Frontal cortex (tissue), 4 donors: ENCODE results near the gene TBC1D8B. TPM values are rescaled to one million over a fixed set of nuclear protein-coding genes. Genes with fewer than 3 reads are reported as not detected.

Experiments used
- DNase-seq, 2 donors: peaks; one replicate each; pipeline ENCODE4 v3.0.0; 2012; ENCODE audit warnings: low spot score in 2 of 2
- FAIRE-seq: peaks from 2 replicates; lab custom pipeline; 2012; peaks lifted over from hg19 to GRCh38; lab: Jason Lieb, UNC
- total RNA-seq: library from RNA; depleted of rRNA; stranded (reverse); fragments of >200 nt; gene quantifications from one replicate; pipeline ENCODE4 v1.2.3, GENCODE V29; 2014
- donor health status: control.
- donor health status: control.
- donor health status: control.

The TBC1D8B gene
- total RNA-seq, 1 donor from 2014 or later, result 0.41 TPM

DNA sequence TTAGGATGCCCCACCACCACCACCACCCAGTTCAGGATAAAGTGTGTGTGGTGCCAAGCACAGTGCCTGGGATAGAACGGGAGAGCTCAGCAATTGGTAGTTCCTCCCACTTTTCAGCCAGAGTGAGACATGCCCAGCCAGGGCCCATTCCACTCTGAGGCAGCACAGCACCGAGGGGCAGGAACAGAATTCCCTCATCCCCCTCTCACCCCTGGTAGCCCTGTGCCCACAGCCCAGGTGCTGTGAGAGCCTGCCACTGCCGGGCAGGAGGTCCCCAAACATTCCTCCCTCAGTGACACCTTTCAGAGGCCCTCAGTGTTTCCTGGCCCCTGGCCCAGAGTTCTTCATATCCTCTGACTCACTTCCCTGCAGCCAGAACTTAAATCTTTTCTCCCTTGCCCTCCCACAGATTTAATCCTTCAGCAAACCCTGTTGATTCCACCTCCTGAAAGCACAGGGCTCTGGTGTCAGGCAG, 92.5 kb downstream of the TBC1D8B start:
- FAIRE-seq (no peak), DNase-seq (no peak)

DNA sequence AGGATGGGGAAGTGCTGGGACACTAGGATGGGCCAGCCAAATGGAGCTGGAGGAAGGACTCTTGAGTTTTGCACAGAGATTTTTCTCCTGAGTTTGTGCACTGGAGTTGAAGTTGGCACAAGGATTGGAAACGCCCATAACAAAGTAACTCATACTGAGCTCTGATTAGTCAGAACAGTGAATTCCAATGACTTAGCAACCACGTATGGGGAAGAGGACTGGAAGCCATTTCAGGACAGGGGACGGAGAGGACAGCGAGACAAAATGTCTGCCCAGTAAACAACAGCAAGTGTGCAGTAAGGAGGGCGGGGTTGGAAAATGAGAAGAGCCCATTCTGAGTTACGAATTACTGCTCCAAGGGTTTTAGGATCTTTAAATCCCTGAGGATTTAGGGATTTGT, 94.8 kb downstream of the TBC1D8B start:
- no peak for DNase-seq
- no peak for FAIRE-seq

DNA sequence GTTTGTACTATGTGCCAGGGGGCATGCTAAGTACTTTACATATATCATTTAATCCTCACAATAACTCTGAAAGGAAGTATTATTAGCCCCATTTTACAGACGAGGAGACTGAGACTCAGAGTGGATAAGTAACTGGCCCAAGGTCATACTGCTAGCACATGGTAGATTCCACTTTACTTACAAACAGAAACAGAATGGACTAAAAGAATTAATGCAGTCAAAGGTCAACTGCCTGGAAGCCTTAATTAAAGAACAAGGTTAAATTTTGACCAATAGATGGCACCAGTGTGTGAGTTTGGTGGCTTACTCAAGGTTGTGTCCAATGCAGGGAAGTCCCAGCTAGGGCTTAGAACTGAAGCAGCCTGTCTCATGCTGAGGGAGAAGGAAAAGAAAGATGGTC, 96.0 kb downstream of the TBC1D8B start:
- no peak for FAIRE-seq

DNA sequence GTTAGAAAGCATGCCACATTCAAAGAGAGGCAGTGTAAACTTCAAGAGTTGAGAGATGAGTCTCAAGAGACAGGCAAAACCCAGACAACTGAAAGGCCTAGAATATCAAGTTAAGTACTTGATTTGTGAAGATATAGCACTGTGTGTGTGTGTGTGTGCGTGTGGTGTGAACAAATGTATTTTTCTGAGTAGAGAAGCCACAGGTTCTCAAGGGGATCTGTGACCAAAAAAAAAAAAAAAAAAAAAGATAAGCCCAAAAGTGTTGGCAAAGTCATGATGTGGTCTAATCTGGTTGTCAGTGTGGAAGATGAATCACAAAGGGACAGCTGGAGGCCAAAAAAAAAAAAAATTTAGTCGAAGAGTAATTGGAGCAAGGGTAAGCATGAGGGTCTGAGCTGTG, 96.8 kb downstream of the TBC1D8B start:
- DNase-seq (no peak), FAIRE-seq (no peak)

More for the DNA sequence above, 96.0 kb downstream of the TBC1D8B start:
- peak in 1 of 2 donors; percentile 4 for DNase-seq

DNA sequence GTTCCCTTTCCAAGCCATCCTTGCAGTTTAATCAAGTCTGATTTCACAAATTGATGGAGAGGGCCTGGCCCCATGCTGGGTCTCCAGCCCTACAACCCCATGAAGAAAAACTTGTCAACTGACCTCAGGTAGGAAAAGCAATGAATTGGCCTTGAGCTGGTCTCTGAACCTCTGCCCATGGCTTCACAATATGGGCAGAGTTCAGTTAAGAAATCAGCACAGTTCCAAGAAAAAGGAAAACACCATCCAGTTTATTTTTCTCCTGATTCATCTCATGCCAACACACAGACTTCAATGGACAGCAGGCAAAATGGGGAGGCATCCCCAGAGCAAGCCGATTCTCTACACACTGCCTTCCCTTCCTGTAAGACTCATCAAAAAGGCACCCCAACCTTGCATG, 97.4 kb downstream of the TBC1D8B start:
- no peak for FAIRE-seq
- no peak for DNase-seq

DNA sequence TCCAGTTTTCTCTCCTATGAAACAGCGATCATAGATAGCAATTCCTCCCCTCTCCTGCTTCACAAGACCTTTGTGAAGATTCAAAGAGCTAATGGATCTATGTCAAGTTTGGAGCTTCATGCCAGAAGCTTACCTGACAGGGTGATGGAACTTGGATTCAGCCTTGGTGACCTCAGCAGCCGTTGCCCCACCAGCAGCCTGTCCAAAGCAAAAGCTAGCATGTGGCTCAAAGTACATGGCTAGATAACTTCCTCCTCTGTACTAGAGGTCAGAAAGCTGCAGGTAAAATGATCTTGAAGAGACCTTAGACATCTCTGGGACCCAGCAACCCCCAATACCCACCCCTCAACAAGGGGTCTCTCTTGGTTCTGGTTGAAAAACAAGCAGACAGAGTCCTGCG, 98.9 kb downstream of the TBC1D8B start:
- no peak for FAIRE-seq
- no peak for DNase-seq

DNA sequence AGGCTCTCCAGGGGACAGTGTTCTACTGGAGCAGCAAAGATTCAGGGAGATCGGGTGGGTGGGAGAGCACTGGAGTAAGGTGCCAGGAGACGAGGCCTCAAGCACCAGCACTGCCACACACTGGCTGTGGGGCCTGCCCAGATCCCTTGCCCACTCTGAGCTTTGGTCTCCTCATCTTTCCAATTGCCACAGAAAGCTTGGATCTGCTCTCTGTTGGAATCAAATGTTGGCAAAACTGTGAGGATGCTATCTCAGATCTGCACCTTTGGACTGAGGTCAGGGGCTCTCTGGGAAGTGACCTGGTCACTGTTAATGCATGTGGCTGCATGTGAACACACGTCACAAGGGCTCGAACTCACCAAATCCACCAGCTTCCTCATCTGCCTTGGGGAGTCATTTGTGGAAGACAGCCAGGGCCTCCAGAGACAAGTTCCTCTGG, 99.3 kb downstream of the TBC1D8B start:
- DNase-seq, result no peak
- FAIRE-seq, result no peak

DNA sequence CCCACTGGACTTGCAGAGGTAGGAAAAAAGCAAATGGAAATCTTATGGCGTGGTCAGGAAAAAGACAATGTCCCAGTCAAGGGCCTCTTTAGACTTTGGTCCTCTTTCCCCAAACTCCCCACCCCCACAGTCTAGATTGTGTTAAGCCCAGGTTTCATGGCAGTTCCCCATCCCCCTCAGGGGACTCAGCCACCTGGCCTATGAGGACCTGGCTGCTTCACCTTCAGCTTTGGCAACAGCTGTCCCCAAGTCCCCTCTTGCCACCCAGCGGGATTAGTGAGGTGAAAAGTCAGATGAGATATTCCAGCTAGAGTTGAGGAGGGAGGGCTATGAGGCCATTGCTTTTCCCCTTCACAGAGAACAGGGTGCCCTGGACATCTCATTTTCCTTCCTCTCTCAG, 100.2 kb downstream of the TBC1D8B start:
- FAIRE-seq (no peak), DNase-seq (no peak)

DNA sequence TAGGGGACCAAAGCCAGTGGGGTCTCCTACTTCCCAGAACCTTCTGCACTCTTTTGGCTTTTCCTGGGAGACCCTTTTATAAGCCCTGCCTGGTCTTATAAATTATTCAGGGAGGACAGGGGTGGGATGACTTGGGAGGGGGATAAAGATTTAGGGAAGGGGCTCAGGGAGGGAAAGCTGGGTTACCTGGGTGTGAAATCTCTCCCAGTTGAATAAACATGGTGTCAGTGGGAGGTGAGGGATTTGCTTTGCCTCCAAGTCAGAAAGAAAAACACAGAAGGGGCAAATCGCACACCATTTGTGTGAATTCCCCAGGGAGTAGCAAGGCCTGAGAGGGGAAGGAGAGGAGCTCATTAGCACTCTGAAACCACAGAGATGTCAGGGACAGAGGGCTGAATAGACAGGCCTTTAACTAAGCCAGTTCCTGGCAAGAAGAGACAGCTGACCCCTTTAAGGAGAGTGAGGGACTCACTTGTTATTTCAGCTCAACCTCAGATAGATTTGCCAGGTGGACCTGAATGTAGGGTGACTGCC, 100.9 kb downstream of the TBC1D8B start, which contains the start of gene RIPPLY1:
RIPPLY1 (minus strand) TSS at position 51 of the 534 bp plus-strand sequence. CDS start 54 bp downstream, outside the sequence.
- FAIRE-seq (no peak), DNase-seq (no peak)

DNA sequence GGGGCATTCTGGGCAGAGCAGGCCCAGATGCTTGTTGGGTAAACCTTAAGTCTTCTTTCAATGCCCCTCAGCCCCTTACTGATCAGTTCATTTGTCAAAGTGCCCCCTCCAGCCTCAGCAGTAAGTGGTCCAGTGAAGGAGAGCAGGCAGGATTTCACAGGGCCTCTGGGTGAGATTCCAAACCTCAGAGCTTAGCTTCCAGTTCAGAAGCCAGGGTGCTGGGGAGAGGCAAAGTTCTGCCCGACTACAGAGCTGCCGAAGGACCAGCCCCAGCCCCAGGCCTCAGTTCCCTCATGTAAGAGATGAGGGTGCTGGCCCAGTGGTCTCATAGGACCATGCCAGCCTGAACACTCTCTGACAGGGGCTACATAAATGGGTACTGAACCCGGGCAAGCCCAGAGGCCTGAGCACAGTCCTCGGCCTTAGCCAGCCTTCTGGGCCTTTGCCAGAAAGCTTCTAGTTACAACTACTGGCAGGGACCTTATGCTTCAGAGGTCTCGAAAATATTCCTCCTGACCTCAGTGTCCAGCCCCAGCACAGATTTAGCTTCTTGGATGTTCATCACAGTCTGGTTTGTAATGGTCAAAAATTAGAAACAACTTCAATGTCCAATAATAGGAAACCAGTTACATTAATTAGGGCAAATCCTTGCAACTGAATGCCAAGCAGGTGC, 101.5 kb downstream of the TBC1D8B start:
- no peak for FAIRE-seq

DNA sequence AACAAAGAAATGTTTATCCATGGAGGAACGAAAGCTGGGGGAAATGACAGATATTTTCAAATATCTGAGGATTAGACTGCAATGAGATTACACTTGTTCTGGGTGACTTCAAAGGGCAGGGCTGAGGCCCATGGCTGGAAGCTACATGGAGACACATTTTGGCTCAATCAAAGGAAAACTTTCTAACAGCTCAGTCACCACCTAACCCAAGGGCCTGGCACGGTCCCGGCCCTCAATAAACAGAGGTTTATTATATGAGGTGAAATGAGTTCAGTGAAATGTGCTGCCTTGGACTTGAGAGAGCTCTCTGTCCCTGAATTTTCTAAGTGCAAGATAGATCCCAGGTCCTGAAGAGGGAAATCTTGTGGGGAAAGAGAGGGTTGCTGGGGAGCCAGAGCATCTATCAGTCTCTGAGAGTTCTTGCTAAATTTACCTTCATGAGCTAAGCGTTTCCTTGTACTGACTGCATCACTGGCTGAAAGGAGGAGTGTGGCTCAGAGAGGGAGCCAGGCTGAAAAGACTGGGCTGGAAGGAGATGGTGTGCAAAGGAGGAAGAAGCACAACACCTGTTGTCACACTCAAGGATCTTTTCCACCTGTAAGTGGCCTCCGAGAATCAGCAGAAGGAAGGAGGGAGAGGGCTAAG, 102.7 kb downstream of the TBC1D8B start:
- no peak for DNase-seq
- FAIRE-seq, result no peak

More for the DNA sequence above, 101.5 kb downstream of the TBC1D8B start:
- DNase-seq, result no peak

DNA sequence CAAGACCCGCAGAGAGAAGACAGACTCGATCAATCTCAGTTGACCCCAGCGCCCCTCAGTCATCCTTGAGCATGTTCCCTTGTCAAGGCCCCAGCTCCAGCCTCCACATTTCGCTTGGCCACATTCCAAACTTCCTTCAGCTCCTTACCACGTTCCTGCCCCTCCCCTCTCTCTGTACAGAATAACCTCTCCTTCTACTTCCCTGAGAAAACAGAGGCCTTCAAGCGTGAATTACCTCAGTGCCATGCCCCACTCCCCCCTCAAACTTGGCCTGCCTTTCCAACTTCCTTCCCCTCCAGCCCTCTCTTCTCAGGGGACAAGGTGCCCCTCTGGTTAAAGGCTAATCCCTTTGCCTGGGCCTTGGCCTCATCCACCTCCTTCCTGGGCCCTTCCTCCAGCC, 103.9 kb downstream of the TBC1D8B start:
- FAIRE-seq (no peak), DNase-seq (no peak)

DNA sequence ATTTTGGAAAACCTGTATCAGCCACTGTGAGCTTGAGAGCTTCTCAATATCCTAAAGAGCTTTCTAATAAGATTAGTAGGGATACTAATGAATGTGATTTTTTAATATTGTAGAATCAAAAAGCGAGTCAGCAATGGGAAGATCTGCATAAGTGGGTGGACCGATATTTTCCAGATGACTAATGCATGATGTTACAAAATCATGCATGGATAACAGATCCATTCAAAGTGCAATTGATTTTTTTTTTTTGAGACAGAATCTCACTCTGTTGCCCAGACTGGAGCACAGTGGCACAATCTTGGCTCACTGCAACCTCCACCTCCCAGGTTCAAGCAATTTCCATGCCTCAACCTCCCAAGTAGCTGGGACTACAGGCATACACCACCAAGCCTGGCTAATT, 110.4 kb downstream of the TBC1D8B start:
- no peak for FAIRE-seq
- DNase-seq, result no peak

DNA sequence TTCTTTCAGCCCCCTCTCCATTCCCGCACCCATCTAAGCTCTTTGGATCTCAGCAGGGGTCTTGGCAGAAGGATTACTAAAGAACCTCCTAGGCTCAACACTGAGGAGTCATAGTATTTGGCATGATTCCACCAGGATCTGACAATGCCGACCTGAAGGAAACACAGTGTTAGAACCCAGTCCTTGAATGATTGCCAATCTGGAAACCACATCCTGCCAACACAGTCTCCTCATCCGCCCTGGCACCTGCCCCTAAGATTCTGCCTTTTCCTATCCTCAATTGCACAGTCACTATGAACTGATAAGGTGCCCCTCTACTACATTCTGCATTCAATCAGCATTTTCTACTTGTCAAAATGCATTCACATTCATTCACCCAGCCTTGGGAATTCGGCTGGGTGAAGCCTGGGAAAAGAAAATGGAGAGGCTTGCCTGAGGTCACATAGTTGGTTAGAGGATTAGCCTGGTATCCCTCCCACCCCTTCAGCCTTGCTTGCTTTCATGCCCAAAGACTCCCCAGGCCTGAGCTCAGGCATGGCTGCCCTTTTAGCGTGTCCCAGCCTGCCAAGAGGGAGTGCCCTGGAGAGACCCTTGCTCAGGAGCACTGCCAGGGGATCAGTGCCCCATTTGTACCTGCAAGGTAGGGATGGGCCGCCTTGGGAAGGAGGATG, 115.5 kb downstream of the TBC1D8B start:
- FAIRE-seq (no peak), DNase-seq (no peak)

DNA sequence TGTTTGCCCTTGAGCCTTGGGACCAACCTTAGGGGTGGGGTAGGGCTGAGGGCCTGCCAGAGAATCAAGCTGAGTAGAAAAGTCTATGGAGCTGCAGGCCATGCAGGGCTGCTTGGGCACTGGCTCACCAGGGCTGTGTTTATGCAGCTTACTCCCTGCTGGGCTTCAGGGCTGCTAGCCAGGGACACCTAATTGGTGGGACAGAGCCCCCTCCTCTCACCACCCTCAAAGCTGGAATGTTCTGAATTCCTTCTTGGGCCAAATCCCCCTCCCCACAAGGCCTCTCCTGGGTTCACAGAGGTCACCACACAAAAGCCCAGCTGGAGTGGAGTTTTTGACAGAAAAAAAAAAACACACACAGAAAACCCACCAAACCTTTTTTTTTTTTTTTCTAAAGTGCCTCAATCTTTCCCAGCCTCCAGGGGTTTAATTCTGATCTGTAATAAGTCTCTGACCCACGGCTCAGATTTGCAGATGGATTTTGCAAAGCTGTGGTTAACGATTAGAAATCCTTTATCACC, 117.5 kb downstream of the TBC1D8B start, which contains the start of gene CLDN2:
CLDN2 (plus strand) TSS at position 471 of the 521 bp plus-strand sequence. CDS start 7,827 bp downstream, outside the sequence.
- no peak for DNase-seq
- no peak for FAIRE-seq

DNA sequence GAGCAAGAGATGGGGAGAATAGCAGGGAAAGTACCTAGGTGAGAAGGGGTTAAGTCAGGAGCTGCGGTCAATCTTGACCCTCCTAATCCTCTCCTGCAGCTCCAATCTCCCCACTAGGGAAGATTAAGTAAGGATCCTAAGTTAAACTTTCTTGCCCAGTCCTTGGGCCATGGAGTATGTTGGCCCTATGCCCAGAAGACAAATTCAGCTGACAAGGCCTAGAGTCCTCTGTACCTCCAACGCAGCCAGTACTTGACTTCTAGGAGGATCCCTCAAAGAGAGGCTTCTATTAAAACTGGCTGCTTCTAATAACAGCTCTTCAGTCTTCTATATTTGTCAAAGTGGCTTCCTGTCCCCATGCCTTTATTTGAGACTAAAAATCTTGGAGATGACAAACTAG, 119.2 kb downstream of the TBC1D8B start:
- DNase-seq (no peak), FAIRE-seq (no peak)
